Kidney glomerular epithelial cell (primary cell): Measurements from ENCODE around the gene KRT38.
"Not testable (repeated sequence)": the region's sequence is repeated elsewhere in the genome, so short reads cannot be mapped to it uniquely, and the experiment has no call there.

ENCODE experiments used
- DNase-seq: peaks from one replicate; lab custom pipeline; 2025; lab: John Stamatoyannopoulos, UW

Gene KRT38

DNA sequence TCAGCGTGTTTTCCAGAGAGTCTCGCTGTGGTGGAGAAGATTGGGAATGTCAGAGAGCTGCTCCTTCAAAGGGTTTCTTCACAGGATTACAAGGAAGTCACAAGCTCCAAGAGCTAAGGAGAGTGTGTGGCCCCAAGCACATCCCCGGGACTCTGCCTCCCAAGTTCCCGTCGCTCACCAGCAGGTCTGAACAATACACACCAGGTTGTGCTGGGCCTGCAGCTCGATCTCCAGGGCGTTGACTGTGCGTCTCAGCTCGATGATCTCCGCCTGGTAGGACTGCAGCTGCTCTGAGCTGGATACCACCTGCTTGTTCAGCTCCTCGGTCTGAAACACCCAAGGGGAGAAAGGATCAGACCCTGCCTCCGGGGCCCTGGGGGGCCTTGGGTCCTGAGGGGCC lies 45.7 kb downstream of the KRT38 start:
- not testable (repeated sequence) for DNase-seq

DNA sequence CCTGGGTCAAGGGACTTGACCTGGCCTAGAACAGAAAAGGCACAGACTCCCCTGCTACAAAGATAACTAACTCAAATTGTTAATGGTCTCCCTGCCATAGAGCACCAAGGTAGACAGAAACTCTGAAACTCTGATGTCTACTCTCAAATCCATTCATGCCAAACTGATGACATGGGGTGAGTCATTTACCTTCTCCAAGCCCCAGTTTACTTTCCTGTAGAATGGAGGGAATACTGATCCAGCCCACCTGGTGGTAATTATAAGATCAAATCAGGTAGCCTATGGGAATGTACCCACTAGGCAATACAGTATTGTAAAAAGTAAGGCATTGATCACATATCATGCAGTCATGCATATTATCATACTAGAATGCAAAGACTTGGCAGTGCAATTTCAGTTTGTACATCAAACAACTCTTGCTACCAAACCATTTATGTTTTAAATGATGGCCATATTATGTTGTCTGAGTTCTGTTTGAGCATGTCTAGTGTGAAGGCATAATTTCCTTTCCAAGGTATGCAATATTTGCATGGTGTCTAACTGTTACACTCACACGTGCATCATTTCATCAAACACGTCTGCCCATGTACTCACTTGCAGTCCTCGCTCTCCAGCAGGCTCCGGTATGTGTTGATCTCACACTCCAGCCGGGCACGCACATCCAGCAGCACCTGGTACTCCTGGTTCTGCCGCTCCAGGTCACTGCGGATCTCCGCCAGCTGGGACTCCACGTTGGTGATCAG lies 46.4 kb downstream of the KRT38 start:
- peak; percentile 7 for DNase-seq

DNA sequence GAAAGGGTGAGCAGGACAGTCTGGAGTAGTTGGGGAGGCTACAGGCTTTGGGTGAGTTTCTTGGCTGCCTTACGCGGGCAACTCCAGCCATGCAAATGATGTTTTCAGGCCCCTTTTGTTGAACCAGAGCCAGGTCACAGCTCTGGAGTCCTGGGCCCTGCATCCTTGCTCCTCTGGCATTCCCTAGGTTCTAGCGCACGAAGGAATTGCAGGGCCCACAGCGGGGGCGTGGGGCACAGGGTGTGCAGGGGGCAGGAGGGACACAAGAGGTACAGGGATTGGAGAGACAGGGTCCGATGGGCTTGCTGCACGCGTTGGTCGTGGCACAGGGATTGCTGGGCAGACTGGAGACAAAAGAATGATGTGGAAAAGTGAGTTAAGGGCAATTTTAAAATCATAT lies 47.0 kb downstream of the KRT38 start:
- no peak for DNase-seq

- DNase-seq: no peak
Measured at GRCh38 chr17:41393294-41393693, 47.5 kb downstream of the KRT38 start.

DNA sequence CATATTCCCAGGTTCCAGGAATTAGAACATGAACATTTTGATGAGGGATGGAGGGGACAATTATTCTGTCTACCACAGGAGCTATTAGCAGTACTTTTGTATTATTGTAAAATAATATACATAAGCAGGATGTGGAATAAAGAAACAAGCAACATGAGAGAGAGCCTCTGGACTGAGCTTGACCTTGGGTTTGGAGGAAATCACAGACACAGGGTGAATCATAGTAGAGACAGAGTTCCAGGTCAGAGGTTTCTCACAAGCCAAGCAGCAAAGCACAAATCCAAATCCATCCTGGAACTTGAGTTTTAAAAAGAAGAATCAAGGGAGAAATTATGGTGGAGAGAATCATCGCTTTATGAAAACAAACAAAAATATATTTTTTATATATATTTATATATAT lies 48.5 kb downstream of the KRT38 start:
- DNase-seq: peak; percentile 47

DNA sequence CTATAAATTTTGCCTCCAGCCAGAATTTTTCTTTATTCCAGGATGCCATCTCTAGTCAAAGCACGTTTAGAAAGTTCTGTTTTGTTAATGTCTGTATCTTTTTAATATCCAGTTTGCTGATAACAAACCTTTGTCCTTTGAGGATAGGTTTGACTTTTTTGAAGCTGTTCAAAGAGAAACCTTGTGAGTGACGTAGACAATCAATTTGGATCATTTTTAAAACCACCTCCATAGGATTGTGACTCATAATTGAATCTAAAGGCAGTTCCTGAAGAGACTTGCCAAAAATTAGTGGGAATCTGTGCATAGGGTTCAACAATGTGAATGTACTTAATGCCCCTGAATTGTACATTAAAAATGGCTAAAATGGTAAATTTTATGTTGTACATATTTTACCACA lies 49.2 kb downstream of the KRT38 start:
- DNase-seq: no peak

GRCh38 chr17:41390411-41390938 lies 50.3 kb downstream of the KRT38 start:
- no peak for DNase-seq

DNA sequence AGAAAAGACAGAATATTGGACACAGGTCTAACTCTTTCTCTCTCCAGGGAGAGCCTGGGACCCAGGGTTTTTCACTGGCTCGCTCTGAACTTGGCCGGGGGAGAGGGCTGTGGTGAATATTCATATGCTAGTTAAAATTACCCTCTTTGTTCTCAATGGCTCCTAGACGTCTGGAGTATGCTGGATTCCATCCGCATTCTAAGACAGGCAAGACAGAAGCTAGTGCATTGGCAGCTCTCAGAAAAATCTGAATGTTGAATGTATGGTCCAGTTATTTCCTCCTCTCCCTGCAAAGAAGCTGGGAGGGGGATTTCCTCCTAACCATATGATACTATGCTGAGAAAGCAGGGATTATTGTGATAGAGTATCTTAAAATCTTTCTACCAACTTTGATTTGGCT lies 53.1 kb downstream of the KRT38 start:
- no peak for DNase-seq

DNA sequence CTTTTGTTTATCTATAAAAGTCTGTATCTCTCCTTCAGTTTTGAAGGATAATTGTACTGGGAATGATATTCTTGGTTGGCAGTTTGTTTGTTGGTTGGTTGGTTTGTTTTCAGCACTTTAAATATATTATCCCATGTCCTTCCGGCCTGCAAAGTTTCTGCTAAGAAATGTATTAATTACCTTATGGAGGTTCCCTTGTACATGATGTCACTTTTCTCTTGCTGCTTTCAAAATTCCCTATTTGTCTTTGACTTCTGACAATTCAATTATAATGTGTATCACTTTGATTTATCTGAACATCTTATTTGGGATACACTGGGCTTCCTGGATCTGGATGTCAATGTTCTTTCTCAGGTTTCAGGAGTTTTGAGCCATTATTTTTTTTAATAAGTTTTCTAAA lies 54.6 kb downstream of the KRT38 start:
- DNase-seq: no peak
